CD14-positive monocyte (primary cell): ENCODE results near the gene GPR37L1. TPM values are rescaled to one million over a fixed set of nuclear protein-coding genes. Genes with fewer than 3 reads are reported as not detected.

Source experiments
- DNase-seq, 3 donors: peaks; one replicate each; pipeline ENCODE4 v3.0.0-alpha.2; 2011 to 2022
- H2AFZ ChIP-seq: 2 replicates; pipeline ENCODE4 v1.6.0; 2012; ENCODE audit warnings: mild to moderate bottlenecking, low read depth, low read length, inconsistent platforms; ENCODE audit not compliant: insufficient read depth, poor library complexity, severe bottlenecking
- H3K27ac ChIP-seq, 2 donors: 1 replicate in 1 of 2; 2 replicates in 1 of 2; pipeline ENCODE4 v1.5.1; 2012 to 2013; ENCODE audit warnings: low read length in 2 of 2, control low read depth in 1 of 2, inconsistent platforms in 1 of 2, low read depth in 1 of 2, mild to moderate bottlenecking in 1 of 2
- H3K27me3 ChIP-seq, 2 donors: one replicate each; pipeline versions ENCODE4 v1.6.0 to v1.6.1; 2011 to 2013; ENCODE audit warnings: low read length in 2 of 2; ENCODE audit not compliant: control insufficient read depth in 2 of 2, insufficient read depth in 2 of 2
- H3K36me3 ChIP-seq, 2 donors: replicated peaks in 1 of 2; 1 replicate in 1 of 2; 2 replicates in 1 of 2; pipeline versions ENCODE4 v1.5.1 to v1.6.1; 2012 to 2013; ENCODE audit warnings: low read length in 2 of 2, control low read depth in 1 of 2, inconsistent platforms in 1 of 2, mild to moderate bottlenecking in 1 of 2; ENCODE audit not compliant: insufficient read depth in 2 of 2, control insufficient read depth in 1 of 2
- H3K4me1 ChIP-seq, 2 donors: 1 replicate in 1 of 2; 2 replicates in 1 of 2; pipeline versions ENCODE4 v1.5.1 to v1.6.1; 2012 to 2013; ENCODE audit warnings: low read length in 2 of 2, control low read depth in 1 of 2, inconsistent platforms in 1 of 2, mild to moderate bottlenecking in 1 of 2, moderate library complexity in 1 of 2; ENCODE audit not compliant: insufficient read depth in 2 of 2, control insufficient read depth in 1 of 2
- H3K4me2 ChIP-seq: replicated peaks from 2 replicates; pipeline ENCODE3; 2012; ENCODE audit warnings: low read length, moderate library complexity, mild to moderate bottlenecking; ENCODE audit not compliant: poor library complexity, severe bottlenecking; ENCODE audit errors: extremely low read depth
- H3K4me3 ChIP-seq, 3 experiments: fragments of 200-600 bp in 1 of 3; sonication (generic) in 1 of 3; replicated peaks in 1 of 3; 1 replicate in 2 of 3; 2 replicates in 1 of 3; pipeline ENCODE4 v1.5.1; 2011 to 2013; ENCODE audit warnings: low read length in 3 of 3, mild to moderate bottlenecking in 3 of 3, control low read depth in 2 of 3, low read depth in 2 of 3, inconsistent platforms in 1 of 3, moderate library complexity in 1 of 3
- H3K79me2 ChIP-seq: 2 replicates; pipeline ENCODE4 v1.6.0; 2012; ENCODE audit warnings: mild to moderate bottlenecking, control low read depth, inconsistent platforms, low read length, moderate library complexity; ENCODE audit not compliant: insufficient read depth
- H3K9ac ChIP-seq: 2 replicates; pipeline ENCODE4 v1.6.0; 2017; ENCODE audit warnings: low read length, mild to moderate bottlenecking; ENCODE audit not compliant: insufficient read depth, poor library complexity, severe bottlenecking
- H3K9me3 ChIP-seq, 2 donors: replicated peaks in 1 of 2; 1 replicate in 1 of 2; 2 replicates in 1 of 2; pipeline versions ENCODE4 v1.5.1 to v1.6.1; 2012 to 2013; ENCODE audit warnings: low read length in 2 of 2, control low read depth in 1 of 2; ENCODE audit not compliant: control insufficient read depth in 1 of 2, insufficient read depth in 1 of 2
- H4K20me1 ChIP-seq: 2 replicates; pipeline ENCODE4 v1.6.0; 2012; ENCODE audit warnings: mild to moderate bottlenecking, low read length, control low read depth, moderate library complexity; ENCODE audit not compliant: insufficient read depth
- H3K27ac Mint-ChIP-seq, 7 donors: one replicate each; pipeline ENCODE4 v1.8.0; 2020; ENCODE audit warnings: mild to moderate bottlenecking in 7 of 7, mixed read lengths in 7 of 7, moderate library complexity in 6 of 7, inconsistent platforms in 2 of 7
- H3K27me3 Mint-ChIP-seq, 3 donors: one replicate each; pipeline ENCODE4 v1.8.0; 2021 to 2022; ENCODE audit warnings: low read depth in 3 of 3, mild to moderate bottlenecking in 3 of 3, mixed read lengths in 3 of 3, moderate library complexity in 3 of 3, inconsistent platforms in 1 of 3
- H3K36me3 Mint-ChIP-seq, 2 donors: one replicate each; pipeline ENCODE4 v1.8.0; 2020; ENCODE audit warnings: mixed read lengths in 2 of 2, inconsistent platforms in 1 of 2, mild to moderate bottlenecking in 1 of 2
- H3K4me1 Mint-ChIP-seq: one replicate; pipeline ENCODE4 v1.8.0; 2020; ENCODE audit warnings: mild to moderate bottlenecking, mixed read lengths
- H3K4me3 Mint-ChIP-seq, 2 donors: one replicate each; pipeline ENCODE4 v1.8.0; 2020; ENCODE audit warnings: mild to moderate bottlenecking in 2 of 2, mixed read lengths in 2 of 2, moderate library complexity in 1 of 2
- H3K9me3 Mint-ChIP-seq, 7 donors: one replicate each; pipeline ENCODE4 v1.8.0; 2020 to 2022; ENCODE audit warnings: mixed read lengths in 7 of 7, mild to moderate bottlenecking in 6 of 7, moderate library complexity in 6 of 7, inconsistent platforms in 2 of 7
- whole genome bisulfite sequencing: methylation state at CpG from one replicate; pipeline ENCODE4 v1.1.5; 2013; ENCODE audit warnings: missing lambda C conversion rate; ENCODE audit not compliant: insufficient coverage; 5-methylcytosine and 5-hydroxymethylcytosine counted together
- intact Hi-C, 2 donors: fragments of 100-400 bp; cut with micrococcal nuclease; formaldehyde crosslinking; loops; one replicate each; pipeline versions ENCODE4 v1.15.0 to v1.15.1; 2023
- polyA plus RNA-seq, 3 donors: library from polyadenylated mRNA; depleted of rRNA in 1 of 3; unstranded in 2 of 3; stranded (reverse) in 1 of 3; fragments of 300-500 nt in 2 of 3; fragments of >200 nt in 1 of 3; fragmentation: Illumina TruSeq in 2 of 3; gene quantifications; 1 replicate in 2 of 3; 2 replicates in 1 of 3; pipeline ENCODE4 v1.2.3, GENCODE V29; 2012 to 2021
- TF ChIP-seq, protein P1 (sequence below): fragments of 200-600 bp; IDR thresholded peaks from one replicate; pipeline ENCODE4 v1.8.0; 2022; ENCODE audit warnings: antibody characterized with exemption, mild to moderate bottlenecking

Gene GPR37L1
- polyA plus RNA-seq, 3 donors: 0.06 to 0.13 TPM; not detected in 1

DNA sequence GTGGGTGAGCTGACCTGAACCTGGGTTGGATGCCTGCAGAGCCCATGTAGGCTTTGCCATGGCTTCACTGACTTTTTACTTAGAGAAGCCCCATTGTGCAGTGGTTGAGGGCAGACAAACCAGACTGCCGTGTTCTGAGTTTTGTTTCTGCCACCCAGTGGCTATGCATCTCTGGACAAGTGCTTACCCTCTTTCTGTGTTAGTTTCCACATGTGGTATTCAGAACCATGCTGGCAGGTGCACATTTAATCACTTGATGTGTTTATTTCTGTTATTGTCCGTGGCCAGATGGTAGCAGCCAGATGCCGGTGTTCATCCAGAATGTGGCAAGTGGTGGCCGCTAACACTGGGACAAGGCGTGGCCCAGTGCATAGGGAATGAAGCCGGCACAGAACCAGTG, 48.0 kb downstream of the GPR37L1 start:
- no peaks in the 10 kb centered on the region for H3K9me3 ChIP-seq
- WGBS: 82% methylated on average over 5 of the region's 6 CpGs
- Mint-ChIP-seq H3K36me3 (no peaks in the 10 kb centered on the region), H3K27ac (peak overlapping the region in 1 of 7 donors; percentile 41), H3K4me3 (no peak overlapping the region), H3K4me1 (no peaks in the 10 kb centered on the region), H3K9me3 (no peaks in the 10 kb centered on the region), H3K27me3 (peaks cover 3 to 6% (median 4%) of the 10 kb centered on the region in 3 donors)
- H3K27me3 ChIP-seq: no peaks in the 10 kb centered on the region
- H3K79me2 ChIP-seq: no peaks in the 10 kb centered on the region
- H3K4me1 ChIP-seq: no peaks in the 10 kb centered on the region
- H3K4me3 ChIP-seq: no peak overlapping the region
- intact Hi-C loops: no loop called here
- no peaks in the 10 kb centered on the region for H4K20me1 ChIP-seq
- no peak overlapping the region for H3K9ac ChIP-seq
- no peak overlapping the region for H3K4me2 ChIP-seq
- H3K27ac ChIP-seq: no peak overlapping the region
- H2AFZ ChIP-seq: no peak overlapping the region
- H3K36me3 ChIP-seq: no peaks in the 10 kb centered on the region
- no peak for DNase-seq
- TF ChIP-seq, protein P1, sequence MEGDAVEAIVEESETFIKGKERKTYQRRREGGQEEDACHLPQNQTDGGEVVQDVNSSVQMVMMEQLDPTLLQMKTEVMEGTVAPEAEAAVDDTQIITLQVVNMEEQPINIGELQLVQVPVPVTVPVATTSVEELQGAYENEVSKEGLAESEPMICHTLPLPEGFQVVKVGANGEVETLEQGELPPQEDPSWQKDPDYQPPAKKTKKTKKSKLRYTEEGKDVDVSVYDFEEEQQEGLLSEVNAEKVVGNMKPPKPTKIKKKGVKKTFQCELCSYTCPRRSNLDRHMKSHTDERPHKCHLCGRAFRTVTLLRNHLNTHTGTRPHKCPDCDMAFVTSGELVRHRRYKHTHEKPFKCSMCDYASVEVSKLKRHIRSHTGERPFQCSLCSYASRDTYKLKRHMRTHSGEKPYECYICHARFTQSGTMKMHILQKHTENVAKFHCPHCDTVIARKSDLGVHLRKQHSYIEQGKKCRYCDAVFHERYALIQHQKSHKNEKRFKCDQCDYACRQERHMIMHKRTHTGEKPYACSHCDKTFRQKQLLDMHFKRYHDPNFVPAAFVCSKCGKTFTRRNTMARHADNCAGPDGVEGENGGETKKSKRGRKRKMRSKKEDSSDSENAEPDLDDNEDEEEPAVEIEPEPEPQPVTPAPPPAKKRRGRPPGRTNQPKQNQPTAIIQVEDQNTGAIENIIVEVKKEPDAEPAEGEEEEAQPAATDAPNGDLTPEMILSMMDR: no peak

DNA sequence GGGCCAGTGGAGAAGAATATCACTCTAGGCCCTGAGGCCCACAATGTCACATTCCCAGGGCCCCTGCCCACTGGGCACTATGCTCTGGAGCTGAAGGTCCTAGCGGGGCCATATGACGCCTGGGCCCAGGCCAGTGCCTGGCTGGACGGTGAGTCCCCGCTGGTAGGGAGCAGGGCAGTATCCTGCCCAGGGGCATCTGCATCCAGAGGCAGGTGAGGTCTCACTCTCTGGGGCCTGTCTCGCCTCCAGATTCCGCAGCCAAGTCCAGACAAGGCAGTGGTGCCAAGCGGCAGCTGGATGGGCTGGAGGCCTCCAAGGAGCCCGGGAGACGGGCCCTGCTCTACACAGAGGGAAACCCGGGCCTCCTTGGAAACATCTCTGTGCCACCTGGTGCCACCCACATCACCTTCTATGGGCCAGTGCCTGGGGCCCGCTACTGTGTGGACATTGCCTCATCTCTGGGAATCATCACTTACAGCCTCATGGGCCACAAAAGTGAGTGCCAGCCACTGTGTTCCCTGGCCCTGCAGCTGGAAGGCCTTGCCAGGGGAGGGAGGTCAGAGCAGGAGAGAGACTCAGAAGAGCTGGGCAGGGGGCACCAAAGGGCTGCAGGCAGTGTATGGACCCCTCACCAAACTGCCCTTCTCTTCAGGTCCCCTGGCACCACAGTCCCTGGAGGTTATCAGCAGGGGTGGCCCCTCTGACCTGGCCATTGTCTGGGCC, 48.7 kb downstream of the GPR37L1 start:
- DNase-seq: no peak
- Mint-ChIP-seq H3K27me3 (peaks cover 2 to 6% (median 3%) of the 10 kb centered on the region in 3 donors), H3K36me3 (no peaks in the 10 kb centered on the region), H3K4me1 (no peaks in the 10 kb centered on the region), H3K4me3 (no peak overlapping the region), H3K27ac (no peak overlapping the region), H3K9me3 (no peaks in the 10 kb centered on the region)
- Histone ChIP-seq H3K9me3 (no peaks in the 10 kb centered on the region), H4K20me1 (no peaks in the 10 kb centered on the region), H3K4me3 (no peak overlapping the region), H3K4me1 (no peaks in the 10 kb centered on the region), H2AFZ (no peak overlapping the region), H3K79me2 (no peaks in the 10 kb centered on the region), H3K36me3 (no peaks in the 10 kb centered on the region), H3K27me3 (no peaks in the 10 kb centered on the region), H3K27ac (no peak overlapping the region), H3K4me2 (no peak overlapping the region), H3K9ac (no peak overlapping the region)
- TF ChIP-seq, protein P1: no peak
- intact Hi-C loops: no loop called here
- WGBS: 99% methylated on average over 10 of the region's 11 CpGs
